Liver (tissue), 9 donors: ENCODE results near the gene SHC3. TPM values are rescaled to one million over a fixed set of nuclear protein-coding genes. Genes with fewer than 3 reads are reported as not detected.

Source experiments
- DNase-seq: peaks from one replicate; pipeline ENCODE4 v3.0.0-alpha.2; 2017; ENCODE audit warnings: low spot score
- H3K27ac ChIP-seq, 2 donors: one replicate each; pipeline ENCODE4 v1.7.0; 2013; ENCODE audit warnings: inconsistent platforms in 2 of 2, low read length in 2 of 2, control low read depth in 1 of 2, low read depth in 1 of 2, mild to moderate bottlenecking in 1 of 2
- H3K27me3 ChIP-seq, 4 donors: one replicate each; pipeline versions ENCODE4 v1.6.1 to v1.7.0; 2013; ENCODE audit warnings: low read length in 3 of 4, inconsistent platforms in 1 of 4, mild to moderate bottlenecking in 1 of 4, moderate library complexity in 1 of 4; ENCODE audit not compliant: control insufficient read depth in 4 of 4, insufficient read depth in 4 of 4
- H3K36me3 ChIP-seq, 4 donors: one replicate each; pipeline versions ENCODE4 v1.6.1 to v1.7.0; 2013; ENCODE audit warnings: low read length in 3 of 4, mild to moderate bottlenecking in 3 of 4, low read depth in 1 of 4, moderate library complexity in 1 of 4; ENCODE audit not compliant: control insufficient read depth in 4 of 4, insufficient read depth in 3 of 4
- H3K4me1 ChIP-seq, 4 donors: one replicate each; pipeline versions ENCODE4 v1.6.1 to v1.7.0; 2013; ENCODE audit warnings: low read length in 3 of 4, mild to moderate bottlenecking in 3 of 4, moderate library complexity in 1 of 4; ENCODE audit not compliant: control insufficient read depth in 4 of 4, insufficient read depth in 4 of 4
- H3K4me3 ChIP-seq, 3 donors: one replicate each; pipeline versions ENCODE4 v1.6.1 to v1.7.0; 2013; ENCODE audit warnings: low read length in 3 of 3, control low read depth in 1 of 3, low read depth in 1 of 3, mild to moderate bottlenecking in 1 of 3
- H3K9ac ChIP-seq, 2 donors: one replicate each; pipeline ENCODE4 v1.7.0; 2013; ENCODE audit warnings: low read length in 2 of 2, mild to moderate bottlenecking in 2 of 2, moderate library complexity in 2 of 2, control low read depth in 1 of 2, low read depth in 1 of 2
- H3K9me3 ChIP-seq, 4 donors: one replicate each; pipeline versions ENCODE4 v1.6.1 to v1.7.0; 2013; ENCODE audit warnings: low read length in 3 of 4; ENCODE audit not compliant: control insufficient read depth in 4 of 4
- ATF3 ChIP-seq: IDR thresholded peaks from 2 replicates; pipeline ENCODE4 v1.6.1; 2016; ENCODE audit warnings: antibody characterized with exemption
- CTCF ChIP-seq: fragments of 150-350 bp; IDR thresholded peaks from 2 replicates; pipeline ENCODE4 v1.5.1; 2017; ENCODE audit warnings: improper control_type of control experiment, low read depth, low read length; ENCODE audit not compliant: missing input control
- FOXA2 ChIP-seq: IDR thresholded peaks from 2 replicates; pipeline ENCODE4 v1.6.1; 2016; ENCODE audit warnings: antibody characterized with exemption
- GABPA ChIP-seq, 2 donors: IDR thresholded peaks in 1 of 2; conservative IDR thresholded peaks in 1 of 2; 2 replicates each; pipeline ENCODE4 v1.6.1; 2016; ENCODE audit warnings: antibody characterized with exemption in 2 of 2, mild to moderate bottlenecking in 1 of 2, moderate library complexity in 1 of 2
- HNF4A ChIP-seq, 2 donors: conservative IDR thresholded peaks; 2 replicates each; pipeline ENCODE4 v1.6.1; 2016; ENCODE audit warnings: antibody characterized with exemption in 2 of 2, mild to moderate bottlenecking in 2 of 2
- HNF4G ChIP-seq: IDR thresholded peaks from 2 replicates; pipeline ENCODE4 v1.6.1; 2016; ENCODE audit warnings: antibody characterized with exemption
- JUND ChIP-seq, 2 donors: IDR thresholded peaks; 2 replicates each; pipeline ENCODE4 v1.6.1; 2016; ENCODE audit warnings: antibody characterized with exemption in 2 of 2
- MAX ChIP-seq: IDR thresholded peaks from 2 replicates; pipeline ENCODE4 v1.6.1; 2016; ENCODE audit warnings: antibody characterized with exemption
- NR2F2 ChIP-seq: IDR thresholded peaks from 2 replicates; pipeline ENCODE4 v1.6.1; 2016; ENCODE audit warnings: antibody characterized with exemption
- RAD21 ChIP-seq, 2 donors: IDR thresholded peaks; 2 replicates each; pipeline ENCODE4 v1.6.1; 2016; ENCODE audit warnings: antibody characterized with exemption in 2 of 2, mild to moderate bottlenecking in 2 of 2
- RXRA ChIP-seq, 2 donors: IDR thresholded peaks; 2 replicates each; pipeline ENCODE4 v1.6.1; 2017 to 2018; ENCODE audit warnings: antibody characterized with exemption in 2 of 2, mild to moderate bottlenecking in 1 of 2
- SP1 ChIP-seq: IDR thresholded peaks from 2 replicates; pipeline ENCODE4 v1.6.1; 2018; ENCODE audit warnings: antibody characterized with exemption, mild to moderate bottlenecking
- TAF1 ChIP-seq: conservative IDR thresholded peaks from 2 replicates; pipeline ENCODE4 v1.6.1; 2016; ENCODE audit warnings: antibody characterized with exemption, mild to moderate bottlenecking
- YY1 ChIP-seq: IDR thresholded peaks from 2 replicates; pipeline ENCODE4 v1.6.1; 2016; ENCODE audit warnings: antibody characterized with exemption, mild to moderate bottlenecking
- ZBTB33 ChIP-seq: IDR thresholded peaks from 2 replicates; pipeline ENCODE4 v1.6.1; 2016; ENCODE audit warnings: antibody characterized with exemption
- WGBS: extraction: QIAGEN DNeasy Blood & Tissue Kit; methylation state at CpG from one replicate; pipeline ENCODE4 v1.1.7; 2013; 5-methylcytosine and 5-hydroxymethylcytosine counted together
- polyA plus RNA-seq, 2 donors: library from polyadenylated mRNA; stranded (reverse) in 1 of 2; unstranded in 1 of 2; fragments of 200-250 nt in 1 of 2; fragments of >200 nt in 1 of 2; fragmentation: Nextera tagmentation in 1 of 2; extraction: Ambion mirVana in 1 of 2; gene quantifications; one replicate each; pipeline versions ENCODE4 v1.2.1 to v1.2.3, GENCODE V29; 2013 to 2015
- total RNA-seq, 2 donors: library from RNA; depleted of rRNA; stranded (reverse); fragments of >200 nt; gene quantifications; one replicate each; pipeline ENCODE4 v1.2.3, GENCODE V29; 2014
- donor health status: healthy.
- donor health status: healthy.
- donor health status: healthy.
- donor health status: healthy.
- donor health status: healthy.

SHC3 gene
- total and polyA plus RNA-seq, 4 donors: 0.03 to 0.08 (median 0.04) TPM

- TF ChIP-seq FOXA2: no peak
- TF ChIP-seq ATF3: no peak
- TF ChIP-seq TAF1: no peak
- TF ChIP-seq HNF4A (conservative IDR thresholded peaks at IDR 0.05): no peak
- TF ChIP-seq RXRA (IDR thresholded peaks at IDR 0.05): no peak
- TF ChIP-seq NR2F2: no peak
- no peak overlapping the region for H3K27ac ChIP-seq
- no peaks in the 10 kb centered on the region for H3K9me3 ChIP-seq
- no peak overlapping the region for H3K4me3 ChIP-seq
- H3K36me3 ChIP-seq: no peaks in the 10 kb centered on the region
- H3K9ac ChIP-seq: no peak overlapping the region
- WGBS: 74% methylated on average over 2 of the region's 2 CpGs
- no peak for DNase-seq
- H3K27me3 ChIP-seq: peaks cover 0 to 2% (median 0%) of the 10 kb centered on the region in 4 donors
- no peaks in the 10 kb centered on the region for H3K4me1 ChIP-seq
These were observed 10.6 kb upstream of the SHC3 start for GRCh38 chr9:89189215-89189614.

- H3K4me1 ChIP-seq: no peaks in the 10 kb centered on the region
- no peak overlapping the region for H3K27ac ChIP-seq
- no peaks in the 10 kb centered on the region for H3K36me3 ChIP-seq
- H3K9me3 ChIP-seq: no peaks in the 10 kb centered on the region
- TF ChIP-seq HNF4A (conservative IDR thresholded peaks at IDR 0.05) (no peak), ZBTB33 (no peak), MAX (no peak), YY1 (no peak), ATF3 (no peak), CTCF (no peak), RXRA (IDR thresholded peaks at IDR 0.05) (no peak), SP1 (no peak), HNF4G (no peak), RAD21 (IDR thresholded peaks at IDR 0.05) (no peak), TAF1 (no peak), GABPA (IDR thresholded peaks at IDR 0.05 in 1 of 2, conservative IDR thresholded peaks at IDR 0.05 in 1 of 2) (no peak), NR2F2 (no peak), JUND (IDR thresholded peaks at IDR 0.05) (no peak)
- no peak overlapping the region for H3K4me3 ChIP-seq
- H3K27me3 ChIP-seq: peaks cover 0 to 2% (median 0%) of the 10 kb centered on the region in 4 donors
- no peak overlapping the region for H3K9ac ChIP-seq
- DNase-seq: no peak
- WGBS: 87% methylated on average over 1 of the region's 1 CpG
These were observed 9.3 kb upstream of the SHC3 start for GRCh38 chr9:89187950-89188349.
